DOHH2 (cell line): Measurements from ENCODE around the gene CALML6.

ENCODE experiments used
- H3F3A ChIP-seq: fragments of 200-600 bp; sonication (generic), shearing (Covaris generic); 2 replicates; pipeline ENCODE4 v1.6.0; 2016; ENCODE audit warnings: antibody characterized with exemption, mild to moderate bottlenecking; ENCODE audit not compliant: control insufficient read depth, insufficient read depth
- H3K27ac ChIP-seq: fragments of 200-600 bp; sonication (generic); 2 replicates; pipeline ENCODE4 v1.5.1; 2014; ENCODE audit warnings: low read depth, mild to moderate bottlenecking, low read length, moderate library complexity
- H3K27me3 ChIP-seq: fragments of 200-600 bp; sonication (generic); 2 replicates; pipeline ENCODE4 v1.6.1; 2014; ENCODE audit warnings: mild to moderate bottlenecking, low read length, mixed read lengths; ENCODE audit not compliant: control insufficient read depth
- H3K36me3 ChIP-seq: fragments of 200-600 bp; sonication (generic); 2 replicates; pipeline ENCODE4 v1.6.1; 2014; ENCODE audit warnings: mild to moderate bottlenecking, low read length, moderate library complexity, mixed read lengths; ENCODE audit not compliant: control insufficient read depth
- H3K4me1 ChIP-seq: fragments of 200-600 bp; sonication (generic); 2 replicates; pipeline ENCODE4 v1.6.1; 2014; ENCODE audit warnings: mild to moderate bottlenecking, low read length, mixed read lengths; ENCODE audit not compliant: control insufficient read depth
- H3K4me2 ChIP-seq: fragments of 200-600 bp; sonication (generic); 2 replicates; pipeline ENCODE4 v1.6.0; 2014; ENCODE audit warnings: mild to moderate bottlenecking, low read length, moderate library complexity
- H3K4me3 ChIP-seq: fragments of 200-600 bp; sonication (generic); 2 replicates; pipeline ENCODE4 v1.5.1; 2014; ENCODE audit warnings: mild to moderate bottlenecking, low read length, mixed read lengths
- H3K79me2 ChIP-seq: fragments of 200-600 bp; sonication (generic); 2 replicates; pipeline ENCODE4 v1.6.1; 2014; ENCODE audit warnings: mild to moderate bottlenecking, low read length, mixed read lengths; ENCODE audit not compliant: control insufficient read depth
- H3K9me2 ChIP-seq: fragments of 200-600 bp; sonication (generic); replicated peaks from 2 replicates; pipeline ENCODE4 v1.6.1; 2014; ENCODE audit warnings: mild to moderate bottlenecking, low read length, mixed read lengths; ENCODE audit not compliant: control insufficient read depth
- H3K9me3 ChIP-seq: fragments of 200-600 bp; sonication (generic); 2 replicates; pipeline ENCODE4 v1.6.1; 2014; ENCODE audit warnings: antibody characterized with exemption, low read length, mixed read lengths; ENCODE audit not compliant: control insufficient read depth, insufficient read depth
- H4K20me1 ChIP-seq: fragments of 200-600 bp; sonication (generic); 2 replicates; pipeline ENCODE4 v1.6.0; 2014; ENCODE audit warnings: low read depth, mild to moderate bottlenecking, antibody characterized with exemption, low read length, moderate library complexity; ENCODE audit not compliant: control insufficient read depth, insufficient read depth
- EZH2phosphoT487 ChIP-seq: fragments of 200-600 bp; sonication (generic); IDR thresholded peaks from 2 replicates; pipeline ENCODE4 v1.6.1; 2017; ENCODE audit warnings: borderline replicate concordance, mild to moderate bottlenecking, antibody characterized with exemption, low read length, moderate library complexity, mixed read lengths
- TF ChIP-seq, protein P1 (sequence below): fragments of 200-600 bp; sonication (generic); IDR thresholded peaks from one replicate; pipeline ENCODE4 v1.5.1; 2014; ENCODE audit warnings: antibody characterized with exemption, mild to moderate bottlenecking, low read depth, low read length; ENCODE audit not compliant: poor library complexity, severe bottlenecking

Gene CALML6

GRCh38 chr1:1892079-1892762 is 22.8 kb upstream of the CALML6 start:
- peaks cover 68% of the 10 kb centered on the region for H3K4me1 ChIP-seq
- H3K27me3 ChIP-seq = no peaks in the 10 kb centered on the region
- no peaks in the 10 kb centered on the region for H3F3A ChIP-seq
- peak overlapping the region; percentile 56 for H3K27ac ChIP-seq
- H3K4me3 ChIP-seq = peak overlapping the region; percentile 90
- H3K9me3 ChIP-seq = no peaks in the 10 kb centered on the region
- H3K9me2 ChIP-seq = no peaks in the 10 kb centered on the region
- TF ChIP-seq EZH2phosphoT487 = no peak
- TF ChIP-seq, protein P1, sequence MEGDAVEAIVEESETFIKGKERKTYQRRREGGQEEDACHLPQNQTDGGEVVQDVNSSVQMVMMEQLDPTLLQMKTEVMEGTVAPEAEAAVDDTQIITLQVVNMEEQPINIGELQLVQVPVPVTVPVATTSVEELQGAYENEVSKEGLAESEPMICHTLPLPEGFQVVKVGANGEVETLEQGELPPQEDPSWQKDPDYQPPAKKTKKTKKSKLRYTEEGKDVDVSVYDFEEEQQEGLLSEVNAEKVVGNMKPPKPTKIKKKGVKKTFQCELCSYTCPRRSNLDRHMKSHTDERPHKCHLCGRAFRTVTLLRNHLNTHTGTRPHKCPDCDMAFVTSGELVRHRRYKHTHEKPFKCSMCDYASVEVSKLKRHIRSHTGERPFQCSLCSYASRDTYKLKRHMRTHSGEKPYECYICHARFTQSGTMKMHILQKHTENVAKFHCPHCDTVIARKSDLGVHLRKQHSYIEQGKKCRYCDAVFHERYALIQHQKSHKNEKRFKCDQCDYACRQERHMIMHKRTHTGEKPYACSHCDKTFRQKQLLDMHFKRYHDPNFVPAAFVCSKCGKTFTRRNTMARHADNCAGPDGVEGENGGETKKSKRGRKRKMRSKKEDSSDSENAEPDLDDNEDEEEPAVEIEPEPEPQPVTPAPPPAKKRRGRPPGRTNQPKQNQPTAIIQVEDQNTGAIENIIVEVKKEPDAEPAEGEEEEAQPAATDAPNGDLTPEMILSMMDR = no peak
- H3K36me3 ChIP-seq = peaks cover 35% of the 10 kb centered on the region
- H3K79me2 ChIP-seq = peaks cover 57% of the 10 kb centered on the region
- H4K20me1 ChIP-seq = peaks cover 24% of the 10 kb centered on the region
- peak overlapping the region; percentile 95 for H3K4me2 ChIP-seq

DNA sequence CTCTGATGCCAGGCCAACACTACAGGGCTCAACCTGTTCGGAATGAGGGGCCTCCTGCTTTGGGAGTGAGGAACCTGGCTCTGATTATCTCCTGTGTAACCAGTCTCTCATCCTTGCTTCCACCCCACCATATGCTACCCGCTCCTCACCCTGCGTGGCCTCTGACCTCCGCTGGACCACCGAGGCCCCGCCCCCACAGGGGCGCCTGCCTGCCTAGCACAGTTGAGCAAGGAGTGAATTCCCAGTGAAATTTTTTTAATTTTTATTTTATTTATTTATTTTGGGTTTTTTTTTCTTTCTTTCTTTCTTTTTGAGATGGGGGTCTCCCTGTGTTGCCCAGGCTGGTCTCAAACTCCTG is 22.3 kb upstream of the CALML6 start:
- TF ChIP-seq EZH2phosphoT487 = no peak
- TF ChIP-seq, protein P1 = no peak
- Histone ChIP-seq H3K4me3 (peak overlapping the region; percentile 90), H3K4me2 (peak overlapping the region; percentile 95), H3K79me2 (peaks cover 52% of the 10 kb centered on the region), H3K9me3 (no peaks in the 10 kb centered on the region), H3K27me3 (no peaks in the 10 kb centered on the region), H3K36me3 (peaks cover 30% of the 10 kb centered on the region), H3K27ac (no peak overlapping the region), H4K20me1 (peaks cover 19% of the 10 kb centered on the region), H3F3A (no peaks in the 10 kb centered on the region), H3K4me1 (peaks cover 67% of the 10 kb centered on the region), H3K9me2 (no peaks in the 10 kb centered on the region)

- H3K4me3 ChIP-seq = no peak overlapping the region
- peak overlapping the region; percentile 5; the same call in 1 of the 2 replicates for H3K4me2 ChIP-seq
- H3K79me2 ChIP-seq = peaks cover 45% of the 10 kb centered on the region
- peaks cover 5% of the 10 kb centered on the region; the same call in 1 of the 2 replicates for H3F3A ChIP-seq
- H4K20me1 ChIP-seq = peaks cover 12% of the 10 kb centered on the region
- H3K9me3 ChIP-seq = peaks cover 6% of the 10 kb centered on the region; the same call in 1 of the 2 replicates
- H3K27ac ChIP-seq = no peak overlapping the region
- H3K4me1 ChIP-seq = peaks cover 63% of the 10 kb centered on the region
- H3K27me3 ChIP-seq = no peaks in the 10 kb centered on the region
- H3K36me3 ChIP-seq = peaks cover 23% of the 10 kb centered on the region
- no peak for TF ChIP-seq EZH2phosphoT487
- TF ChIP-seq, protein P1 = no peak
- H3K9me2 ChIP-seq = no peaks in the 10 kb centered on the region
Measured at GRCh38 chr1:1893291-1893985, 21.6 kb upstream of the CALML6 start.
